Osteocyte (in vitro differentiated cells): ENCODE data around the gene DDX24. TPM values are rescaled to one million over a fixed set of nuclear protein-coding genes. Genes with fewer than 3 reads are reported as not detected.

ENCODE experiments used
- DNase-seq: peaks from one replicate; pipeline ENCODE4 v3.0.0; 2021; ENCODE audit warnings: mixed read lengths; ENCODE audit not compliant: unreplicated experiment; ENCODE audit errors: extremely low spot score
- H3K27ac Mint-ChIP-seq: one replicate; pipeline ENCODE4 v1.8.0; 2021; ENCODE audit warnings: mild to moderate bottlenecking, mixed read lengths; ENCODE audit not compliant: unreplicated experiment
- H3K27me3 Mint-ChIP-seq: one replicate; pipeline ENCODE4 v1.8.0; 2021; ENCODE audit warnings: mixed read lengths; ENCODE audit not compliant: unreplicated experiment
- H3K36me3 Mint-ChIP-seq: one replicate; pipeline ENCODE4 v1.8.0; 2021; ENCODE audit warnings: mixed read lengths; ENCODE audit not compliant: unreplicated experiment
- H3K4me1 Mint-ChIP-seq: one replicate; pipeline ENCODE4 v1.8.0; 2021; ENCODE audit warnings: mixed read lengths; ENCODE audit not compliant: unreplicated experiment
- H3K4me3 Mint-ChIP-seq: one replicate; pipeline ENCODE4 v1.8.0; 2021; ENCODE audit warnings: mild to moderate bottlenecking, moderate library complexity, mixed read lengths; ENCODE audit not compliant: unreplicated experiment
- H3K9me3 Mint-ChIP-seq: one replicate; pipeline ENCODE4 v1.8.0; 2021; ENCODE audit warnings: mixed read lengths; ENCODE audit not compliant: unreplicated experiment
- CTCF ChIP-seq: fragments of 200-600 bp; sonication (generic); IDR thresholded peaks from 2 replicates; pipeline ENCODE4 v1.5.0; 2021; ENCODE audit warnings: antibody characterized with exemption, mild to moderate bottlenecking, moderate library complexity
- total RNA-seq: library from RNA; stranded (reverse); gene quantifications from 2 replicates; pipeline ENCODE4 v1.2.1, GENCODE V29; 2021

DDX24 gene
- total RNA-seq, 1 donor from 2014 or later, result 167 TPM

GRCh38 chr14:94020267-94020666 lies 60.7 kb downstream of the DDX24 start:
- no peaks in the 10 kb centered on the region for H3K36me3 Mint-ChIP-seq
- H3K4me1 Mint-ChIP-seq, result peaks cover 5% of the 10 kb centered on the region
- no peak for DNase-seq
- H3K9me3 Mint-ChIP-seq, result no peaks in the 10 kb centered on the region
- no peak overlapping the region for H3K4me3 Mint-ChIP-seq
- no peak overlapping the region for H3K27ac Mint-ChIP-seq
- peaks cover 45% of the 10 kb centered on the region for H3K27me3 Mint-ChIP-seq
- no peak for TF ChIP-seq CTCF

- H3K4me1 Mint-ChIP-seq, result peaks cover 5% of the 10 kb centered on the region
- no peak for DNase-seq
- peaks cover 54% of the 10 kb centered on the region for H3K27me3 Mint-ChIP-seq
- no peaks in the 10 kb centered on the region for H3K36me3 Mint-ChIP-seq
- H3K27ac Mint-ChIP-seq, result no peak overlapping the region
- H3K4me3 Mint-ChIP-seq, result no peak overlapping the region
- H3K9me3 Mint-ChIP-seq, result no peaks in the 10 kb centered on the region
- TF ChIP-seq CTCF, result no peak
These were observed 61.7 kb downstream of the DDX24 start for GRCh38 chr14:94019329-94019728.

GRCh38 chr14:94018308-94018707 lies 62.7 kb downstream of the DDX24 start:
- Mint-ChIP-seq H3K27me3 (peaks cover 60% of the 10 kb centered on the region), H3K36me3 (no peaks in the 10 kb centered on the region), H3K27ac (no peak overlapping the region), H3K4me1 (peaks cover 5% of the 10 kb centered on the region), H3K4me3 (no peak overlapping the region), H3K9me3 (no peaks in the 10 kb centered on the region)
- no peak for TF ChIP-seq CTCF
- no peak for DNase-seq

- H3K27me3 Mint-ChIP-seq, result peaks cover 54% of the 10 kb centered on the region
- DNase-seq, result no peak
- peaks cover under 1% of the 10 kb centered on the region for H3K4me1 Mint-ChIP-seq
- H3K27ac Mint-ChIP-seq, result no peak overlapping the region
- no peak for TF ChIP-seq CTCF
- H3K9me3 Mint-ChIP-seq, result no peaks in the 10 kb centered on the region
- no peaks in the 10 kb centered on the region for H3K36me3 Mint-ChIP-seq
- H3K4me3 Mint-ChIP-seq, result no peak overlapping the region
These were observed 64.5 kb downstream of the DDX24 start for GRCh38 chr14:94016446-94016976.

- no peak for DNase-seq
- Mint-ChIP-seq H3K36me3 (no peaks in the 10 kb centered on the region), H3K9me3 (no peaks in the 10 kb centered on the region), H3K27ac (no peak overlapping the region), H3K4me3 (no peak overlapping the region), H3K4me1 (no peaks in the 10 kb centered on the region), H3K27me3 (peaks cover 59% of the 10 kb centered on the region)
- no peak for TF ChIP-seq CTCF
These were observed 65.8 kb downstream of the DDX24 start for GRCh38 chr14:94015223-94015622.
